OCI-LY1 (cell line): ENCODE measurements around the gene PEX5L.

Source experiments
- EZH2 ChIP-seq: fragments of 200-600 bp; sonication (generic), shearing (Covaris generic); IDR thresholded peaks from 2 replicates; pipeline ENCODE4 v1.8.0; 2017; ENCODE audit warnings: borderline replicate concordance, mixed run types, mild to moderate bottlenecking, antibody characterized with exemption, low read length, moderate library complexity, mixed read lengths
- TF ChIP-seq, protein P1 (sequence below): fragments of 200-600 bp; sonication (generic), shearing (Covaris generic); IDR thresholded peaks from 2 replicates; pipeline ENCODE4 v1.5.1; 2017; ENCODE audit warnings: mild to moderate bottlenecking, antibody characterized with exemption, low read length, moderate library complexity, mixed read lengths

DNA sequence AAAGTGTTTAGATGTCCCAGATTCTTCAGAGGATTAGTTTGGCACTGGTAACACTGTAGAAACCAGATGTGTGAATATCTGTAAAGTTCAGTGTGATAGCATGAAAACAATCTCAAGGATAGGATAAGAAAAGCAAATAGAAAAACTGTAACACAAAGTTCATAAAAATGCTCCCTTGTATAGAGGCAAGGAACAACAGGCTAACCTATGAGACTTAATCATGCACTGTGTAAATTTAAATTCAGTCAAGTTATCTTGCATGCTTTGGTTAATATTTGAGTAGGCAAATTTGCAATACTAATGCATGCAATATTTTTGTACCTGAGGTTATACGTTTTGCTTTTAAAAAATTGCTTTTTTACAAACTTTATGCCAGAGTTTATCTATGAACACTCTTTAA is 239.5 kb downstream of the PEX5L start:
- TF ChIP-seq, protein P1, sequence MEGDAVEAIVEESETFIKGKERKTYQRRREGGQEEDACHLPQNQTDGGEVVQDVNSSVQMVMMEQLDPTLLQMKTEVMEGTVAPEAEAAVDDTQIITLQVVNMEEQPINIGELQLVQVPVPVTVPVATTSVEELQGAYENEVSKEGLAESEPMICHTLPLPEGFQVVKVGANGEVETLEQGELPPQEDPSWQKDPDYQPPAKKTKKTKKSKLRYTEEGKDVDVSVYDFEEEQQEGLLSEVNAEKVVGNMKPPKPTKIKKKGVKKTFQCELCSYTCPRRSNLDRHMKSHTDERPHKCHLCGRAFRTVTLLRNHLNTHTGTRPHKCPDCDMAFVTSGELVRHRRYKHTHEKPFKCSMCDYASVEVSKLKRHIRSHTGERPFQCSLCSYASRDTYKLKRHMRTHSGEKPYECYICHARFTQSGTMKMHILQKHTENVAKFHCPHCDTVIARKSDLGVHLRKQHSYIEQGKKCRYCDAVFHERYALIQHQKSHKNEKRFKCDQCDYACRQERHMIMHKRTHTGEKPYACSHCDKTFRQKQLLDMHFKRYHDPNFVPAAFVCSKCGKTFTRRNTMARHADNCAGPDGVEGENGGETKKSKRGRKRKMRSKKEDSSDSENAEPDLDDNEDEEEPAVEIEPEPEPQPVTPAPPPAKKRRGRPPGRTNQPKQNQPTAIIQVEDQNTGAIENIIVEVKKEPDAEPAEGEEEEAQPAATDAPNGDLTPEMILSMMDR = no peak
- no peak for TF ChIP-seq EZH2
